AG10803 (cell line): Measurements from ENCODE around the gene BAAT.

ENCODE experiments used
- DNase-seq: peaks from one replicate; pipeline ENCODE4 v3.0.0; 2010; ENCODE audit warnings: low read depth
- H3K4me3 ChIP-seq: 2 replicates; pipeline ENCODE4 v1.5.1; 2011; ENCODE audit warnings: mild to moderate bottlenecking, low read length, control low read depth
- TF ChIP-seq, protein P1 (sequence below): conservative IDR thresholded peaks from 2 replicates; pipeline ENCODE4 v1.5.1; 2011; ENCODE audit warnings: mild to moderate bottlenecking, low read length, control low read depth, inconsistent platforms

Gene BAAT

DNA sequence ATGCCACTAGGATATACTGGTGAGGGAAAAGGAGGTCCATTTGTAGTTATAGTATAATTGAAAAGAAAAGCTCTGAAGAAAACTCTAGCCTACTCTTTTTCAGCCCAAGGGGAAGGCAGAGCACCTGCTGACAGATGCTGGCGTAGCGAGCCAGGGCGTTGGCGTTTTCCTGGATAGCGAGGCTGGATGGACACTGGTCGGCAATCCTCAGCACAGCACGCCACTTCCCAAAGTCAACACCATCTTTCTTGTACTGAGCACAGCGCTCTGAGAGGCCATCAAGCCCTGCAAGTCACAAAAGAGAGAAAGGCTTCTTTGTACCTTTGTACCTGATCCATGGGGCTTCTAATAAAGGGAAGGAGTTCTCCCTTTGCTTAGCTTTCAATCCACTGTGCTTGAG, 42.6 kb upstream of the BAAT start:
- no peak overlapping the region for H3K4me3 ChIP-seq
- TF ChIP-seq, protein P1, sequence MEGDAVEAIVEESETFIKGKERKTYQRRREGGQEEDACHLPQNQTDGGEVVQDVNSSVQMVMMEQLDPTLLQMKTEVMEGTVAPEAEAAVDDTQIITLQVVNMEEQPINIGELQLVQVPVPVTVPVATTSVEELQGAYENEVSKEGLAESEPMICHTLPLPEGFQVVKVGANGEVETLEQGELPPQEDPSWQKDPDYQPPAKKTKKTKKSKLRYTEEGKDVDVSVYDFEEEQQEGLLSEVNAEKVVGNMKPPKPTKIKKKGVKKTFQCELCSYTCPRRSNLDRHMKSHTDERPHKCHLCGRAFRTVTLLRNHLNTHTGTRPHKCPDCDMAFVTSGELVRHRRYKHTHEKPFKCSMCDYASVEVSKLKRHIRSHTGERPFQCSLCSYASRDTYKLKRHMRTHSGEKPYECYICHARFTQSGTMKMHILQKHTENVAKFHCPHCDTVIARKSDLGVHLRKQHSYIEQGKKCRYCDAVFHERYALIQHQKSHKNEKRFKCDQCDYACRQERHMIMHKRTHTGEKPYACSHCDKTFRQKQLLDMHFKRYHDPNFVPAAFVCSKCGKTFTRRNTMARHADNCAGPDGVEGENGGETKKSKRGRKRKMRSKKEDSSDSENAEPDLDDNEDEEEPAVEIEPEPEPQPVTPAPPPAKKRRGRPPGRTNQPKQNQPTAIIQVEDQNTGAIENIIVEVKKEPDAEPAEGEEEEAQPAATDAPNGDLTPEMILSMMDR, result no peak
- DNase-seq, result no peak

DNA sequence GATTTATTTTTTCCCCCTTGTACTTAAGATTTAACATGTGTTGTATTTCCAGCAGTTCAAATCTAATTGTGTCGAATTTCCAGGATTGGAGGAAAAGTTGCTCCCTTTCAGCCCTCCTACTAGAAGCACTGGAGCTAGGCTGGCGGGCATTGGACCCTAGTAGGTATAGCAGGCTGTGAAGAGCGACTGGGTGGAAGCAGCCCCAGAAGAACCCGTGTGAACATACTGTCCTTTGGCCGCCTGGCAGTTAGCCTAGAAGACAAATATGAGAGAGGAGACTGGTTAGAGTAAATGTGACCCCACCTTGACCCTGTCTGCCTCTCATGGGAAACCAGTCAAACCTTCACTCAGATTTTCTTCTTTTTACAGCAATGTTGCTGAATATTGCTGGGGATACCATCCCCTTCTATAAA, 36.9 kb upstream of the BAAT start:
- TF ChIP-seq, protein P1, result no peak

DNA sequence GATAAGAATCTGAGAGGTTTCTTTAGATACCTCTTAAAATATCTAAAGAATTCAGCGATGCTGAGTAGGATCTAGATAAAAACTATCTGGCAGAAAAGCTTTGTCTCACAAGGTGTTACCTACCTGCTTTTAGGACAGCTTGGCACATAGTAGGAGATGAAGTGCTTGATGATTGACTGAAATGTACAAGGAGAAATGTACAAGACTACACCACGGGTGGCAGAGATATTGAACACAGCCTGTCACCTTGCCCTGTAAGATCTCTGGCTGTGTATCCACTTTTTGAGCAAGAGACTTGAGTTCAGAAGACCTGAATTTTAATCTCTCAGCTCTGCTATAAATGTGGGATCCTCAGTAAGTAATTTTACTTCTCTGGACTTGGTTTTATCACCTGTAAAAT, 35.1 kb upstream of the BAAT start:
- no peak overlapping the region for H3K4me3 ChIP-seq
- TF ChIP-seq, protein P1, result no peak
- no peak for DNase-seq

More for the DNA sequence above, 36.9 kb upstream of the BAAT start:
- DNase-seq, result no peak
- H3K4me3 ChIP-seq, result no peak overlapping the region

DNA sequence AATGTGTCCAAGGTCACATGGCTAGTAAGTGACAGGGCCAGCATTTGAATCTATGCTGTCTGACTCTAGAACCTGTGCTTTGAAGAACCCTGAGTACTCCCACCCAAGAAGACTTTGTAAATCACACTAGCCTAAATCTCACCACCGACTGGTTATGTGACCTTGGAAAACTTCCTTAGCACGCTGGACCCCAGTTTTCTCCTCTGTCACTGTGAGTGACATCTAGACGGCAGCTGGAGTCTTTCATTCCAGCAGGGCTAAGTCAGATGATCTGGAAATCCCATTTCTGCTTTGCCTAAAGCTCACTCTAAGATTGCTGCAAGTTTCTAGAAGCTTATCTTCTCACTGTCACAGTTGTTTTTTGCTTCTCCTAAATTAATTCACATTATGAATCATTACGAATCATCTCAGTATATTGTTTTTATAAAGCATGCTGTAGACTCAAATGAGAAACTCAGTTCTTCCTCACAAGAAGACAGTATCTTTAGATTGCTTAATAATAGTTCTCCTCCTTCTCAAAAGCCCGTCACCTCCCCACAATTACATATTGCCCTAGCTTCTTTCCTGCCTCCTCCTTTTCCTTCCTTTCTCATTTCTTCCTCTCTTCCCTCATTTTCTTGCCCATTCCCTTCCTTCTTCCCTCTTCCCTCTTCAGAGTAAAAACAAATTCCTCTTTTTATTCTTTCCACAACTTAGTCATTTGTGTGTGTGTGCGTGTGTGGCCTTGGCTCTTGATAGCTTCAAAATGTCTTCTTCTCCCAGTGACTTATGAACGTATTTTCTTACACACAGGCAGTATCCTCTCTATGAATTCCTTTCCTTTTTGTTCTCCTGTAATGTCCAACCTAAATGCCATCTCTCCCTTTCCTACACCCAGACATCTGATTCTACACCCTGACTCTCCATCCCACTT, 34.0 kb upstream of the BAAT start:
- no peak overlapping the region for H3K4me3 ChIP-seq
- TF ChIP-seq, protein P1, result no peak
- peak; percentile 25 for DNase-seq

DNA sequence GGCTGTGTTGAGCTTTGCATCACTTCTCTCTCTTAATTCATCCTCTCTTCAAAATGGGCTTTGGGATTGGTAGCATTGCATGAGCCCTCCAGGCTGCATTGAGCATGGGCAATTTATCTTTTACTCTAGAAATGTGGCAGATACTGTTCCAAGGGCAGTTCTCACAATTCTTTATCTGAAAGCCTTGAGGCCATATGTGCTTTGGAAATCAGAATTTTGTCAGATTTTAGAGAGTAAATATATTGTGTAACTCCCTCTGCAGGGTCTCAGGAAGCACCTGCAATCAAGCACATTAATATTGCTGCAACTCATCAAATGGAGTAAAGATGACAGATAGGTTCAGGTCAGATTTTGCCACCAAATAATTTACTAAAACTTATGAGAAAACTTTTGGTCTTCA, 33.2 kb upstream of the BAAT start:
- DNase-seq, result no peak
- H3K4me3 ChIP-seq, result no peak overlapping the region
- TF ChIP-seq, protein P1, result no peak

DNA sequence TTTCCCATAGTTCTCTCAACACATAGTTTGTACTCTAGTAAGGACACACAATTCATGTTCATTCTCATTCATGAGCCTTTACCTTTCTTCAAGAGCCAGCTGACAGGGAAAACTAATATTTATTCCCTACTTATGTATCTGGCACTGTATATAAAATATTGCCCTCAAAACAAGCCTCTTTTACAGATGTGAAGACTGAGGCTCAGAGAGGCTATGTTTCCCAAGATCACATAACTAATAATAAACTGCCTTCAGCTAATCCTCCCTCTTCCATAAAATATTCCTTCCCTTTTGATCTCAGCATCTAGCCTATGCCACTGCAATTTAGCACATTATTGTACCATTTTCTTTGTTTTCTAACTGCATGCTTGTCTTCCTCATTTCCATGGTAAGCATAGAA, 32.6 kb upstream of the BAAT start:
- no peak for DNase-seq
- TF ChIP-seq, protein P1, result no peak
- H3K4me3 ChIP-seq, result no peak overlapping the region

DNA sequence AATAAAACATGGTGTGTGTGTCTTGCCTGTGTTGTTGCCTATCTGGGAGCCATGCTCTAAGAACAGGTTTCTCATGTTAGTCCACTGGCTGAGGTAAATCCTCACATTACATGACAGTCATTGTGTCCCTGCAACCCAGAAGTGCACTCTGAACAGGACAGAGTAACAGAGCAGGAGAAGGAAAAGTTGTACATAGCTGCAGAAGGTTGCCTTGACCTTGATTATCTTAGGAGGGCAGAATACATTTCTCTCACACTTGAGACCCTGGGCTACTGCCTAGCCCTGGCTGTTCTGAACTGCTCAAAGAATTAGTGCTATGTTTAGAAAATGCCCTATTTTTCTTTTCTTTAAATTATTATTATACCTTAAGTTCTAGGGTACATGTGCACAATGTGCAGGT, 30.8 kb upstream of the BAAT start:
- H3K4me3 ChIP-seq, result no peak overlapping the region
- TF ChIP-seq, protein P1, result no peak
- no peak for DNase-seq
